GM12864 (cell line): ENCODE results near the gene ECE2.

Experiments used
- DNase-seq: peaks from one replicate; pipeline ENCODE4 v3.0.0-alpha.2; 2011; ENCODE audit warnings: low read depth
- H3K4me3 ChIP-seq: 2 replicates; pipeline ENCODE4 v1.5.1; 2011; ENCODE audit warnings: mild to moderate bottlenecking, low read depth, low read length, control low read depth
- TF ChIP-seq, protein P1 (sequence below): IDR thresholded peaks from 2 replicates; pipeline ENCODE4 v1.5.1; 2011; ENCODE audit warnings: low read depth, mild to moderate bottlenecking, moderate library complexity, low read length, control low read depth, inconsistent platforms; ENCODE audit errors: missing control alignments

Gene ECE2

DNA sequence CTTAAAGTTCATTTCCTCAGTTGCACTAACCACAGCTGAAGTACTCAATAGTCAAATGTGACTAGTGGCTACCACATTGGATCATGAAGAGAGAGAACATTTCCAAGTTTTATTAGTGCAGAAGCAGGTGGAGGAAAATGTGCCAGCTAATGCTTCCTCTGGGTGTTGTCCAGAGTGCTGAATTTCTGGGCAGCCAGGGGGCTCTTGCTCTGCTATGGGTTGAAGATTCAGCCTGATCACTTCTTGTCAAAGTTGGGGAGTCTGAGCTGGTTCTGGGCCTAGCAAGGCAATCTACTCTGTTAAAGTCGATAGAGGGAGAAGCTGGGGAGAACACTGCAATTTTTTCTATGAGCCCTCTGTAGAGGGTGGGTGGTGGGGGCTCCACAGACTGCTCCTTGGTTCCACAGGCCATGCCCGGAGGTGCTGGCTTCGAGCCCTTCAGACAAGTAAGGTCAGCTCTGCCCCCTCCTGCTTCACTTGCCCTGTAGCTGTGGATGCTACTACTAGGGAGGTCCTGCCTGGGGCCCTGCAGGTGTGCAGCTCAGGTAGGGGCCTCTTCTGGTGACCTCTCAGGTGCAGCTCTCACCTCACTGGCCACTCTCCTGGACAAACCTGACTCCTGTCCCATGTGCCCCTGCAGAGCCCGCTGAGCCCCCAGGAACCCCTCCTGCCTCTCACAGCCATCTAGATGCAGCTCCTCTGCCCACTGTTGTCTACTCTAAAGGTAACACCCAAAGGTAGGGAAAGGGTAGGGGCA lies 35.3 kb upstream of the ECE2 start:
- H3K4me3 ChIP-seq = no peak overlapping the region
- TF ChIP-seq, protein P1, sequence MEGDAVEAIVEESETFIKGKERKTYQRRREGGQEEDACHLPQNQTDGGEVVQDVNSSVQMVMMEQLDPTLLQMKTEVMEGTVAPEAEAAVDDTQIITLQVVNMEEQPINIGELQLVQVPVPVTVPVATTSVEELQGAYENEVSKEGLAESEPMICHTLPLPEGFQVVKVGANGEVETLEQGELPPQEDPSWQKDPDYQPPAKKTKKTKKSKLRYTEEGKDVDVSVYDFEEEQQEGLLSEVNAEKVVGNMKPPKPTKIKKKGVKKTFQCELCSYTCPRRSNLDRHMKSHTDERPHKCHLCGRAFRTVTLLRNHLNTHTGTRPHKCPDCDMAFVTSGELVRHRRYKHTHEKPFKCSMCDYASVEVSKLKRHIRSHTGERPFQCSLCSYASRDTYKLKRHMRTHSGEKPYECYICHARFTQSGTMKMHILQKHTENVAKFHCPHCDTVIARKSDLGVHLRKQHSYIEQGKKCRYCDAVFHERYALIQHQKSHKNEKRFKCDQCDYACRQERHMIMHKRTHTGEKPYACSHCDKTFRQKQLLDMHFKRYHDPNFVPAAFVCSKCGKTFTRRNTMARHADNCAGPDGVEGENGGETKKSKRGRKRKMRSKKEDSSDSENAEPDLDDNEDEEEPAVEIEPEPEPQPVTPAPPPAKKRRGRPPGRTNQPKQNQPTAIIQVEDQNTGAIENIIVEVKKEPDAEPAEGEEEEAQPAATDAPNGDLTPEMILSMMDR = no peak
- no peak for DNase-seq

DNA sequence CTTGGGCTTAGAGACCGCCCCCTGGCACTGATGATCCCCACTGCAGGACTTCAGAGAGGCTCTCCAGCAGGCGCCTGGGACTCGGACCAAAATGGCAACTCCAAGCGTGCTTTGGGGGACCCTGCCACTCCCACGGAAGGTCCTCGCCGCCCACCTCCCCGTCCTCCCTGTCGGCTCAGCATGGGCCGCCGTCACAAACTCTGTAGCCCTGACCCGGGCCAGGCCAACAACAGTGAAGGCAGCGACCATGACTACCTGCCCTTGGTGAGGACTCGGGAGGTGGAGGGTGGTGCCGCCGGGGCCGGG lies 34.7 kb upstream of the ECE2 start:
- TF ChIP-seq, protein P1 = no peak
- no peak overlapping the region for H3K4me3 ChIP-seq
- no peak for DNase-seq

DNA sequence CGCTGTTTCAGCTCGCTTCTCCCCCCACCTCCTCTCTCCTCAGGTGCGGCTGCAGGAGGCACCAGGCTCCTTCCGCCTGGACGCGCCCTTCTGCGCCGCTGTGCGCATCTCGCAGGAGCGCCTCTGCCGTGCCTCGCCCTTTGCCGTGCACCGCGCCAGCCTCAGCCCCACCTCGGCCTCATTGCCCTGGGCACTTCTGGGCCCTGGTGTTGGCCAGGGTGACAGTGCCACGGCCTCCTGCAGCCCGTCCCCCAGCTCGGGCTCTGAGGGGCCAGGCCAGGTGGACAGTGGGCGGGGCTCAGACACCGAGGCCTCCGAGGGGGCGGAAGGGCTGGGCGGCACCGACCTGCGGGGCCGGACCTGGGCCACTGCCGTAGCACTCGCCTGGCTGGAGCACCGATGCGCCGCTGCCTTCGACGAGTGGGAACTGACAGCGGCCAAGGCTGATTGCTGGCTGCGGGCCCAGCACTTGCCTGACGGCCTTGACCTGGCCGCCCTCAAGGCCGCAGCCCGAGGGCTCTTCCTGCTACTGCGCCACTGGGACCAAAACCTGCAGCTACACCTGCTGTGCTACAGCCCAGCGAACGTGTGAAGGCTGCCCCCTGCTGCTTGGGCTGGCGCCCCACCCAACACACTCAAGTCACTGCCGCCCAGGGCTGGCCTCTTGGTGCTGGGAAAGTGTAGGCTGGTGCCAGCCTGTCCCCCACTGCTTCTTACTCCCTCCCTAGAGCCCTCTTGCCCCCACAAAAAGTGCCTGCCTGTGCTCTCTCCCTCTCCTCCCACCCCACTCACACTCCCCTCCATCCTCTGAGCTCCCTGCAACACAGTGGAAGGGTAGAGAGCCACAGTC lies 34.1 kb upstream of the ECE2 start:
- no peak for DNase-seq
- TF ChIP-seq, protein P1 = peak; percentile 35
- H3K4me3 ChIP-seq = no peak overlapping the region

DNA sequence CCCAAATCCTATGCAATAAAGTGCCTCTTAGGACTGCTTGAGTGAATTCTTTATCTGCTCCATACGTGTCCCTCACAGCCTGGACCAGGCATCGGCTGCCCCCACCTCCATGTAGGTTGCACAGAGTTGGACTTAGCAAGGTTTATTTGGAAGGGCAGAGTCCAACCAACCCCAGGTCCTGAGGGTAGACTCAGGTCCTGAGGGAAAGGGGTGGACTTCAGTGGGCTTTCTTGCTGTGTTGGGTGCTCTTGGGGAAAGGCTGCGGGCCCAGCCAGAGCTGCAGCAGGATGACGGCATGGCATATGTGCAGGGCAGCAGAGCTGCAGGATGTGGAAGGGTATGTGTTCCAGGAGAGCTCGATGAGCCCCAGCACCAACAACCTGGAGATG lies 33.5 kb upstream of the ECE2 start:
- DNase-seq = no peak
- TF ChIP-seq, protein P1 = no peak

DNA sequence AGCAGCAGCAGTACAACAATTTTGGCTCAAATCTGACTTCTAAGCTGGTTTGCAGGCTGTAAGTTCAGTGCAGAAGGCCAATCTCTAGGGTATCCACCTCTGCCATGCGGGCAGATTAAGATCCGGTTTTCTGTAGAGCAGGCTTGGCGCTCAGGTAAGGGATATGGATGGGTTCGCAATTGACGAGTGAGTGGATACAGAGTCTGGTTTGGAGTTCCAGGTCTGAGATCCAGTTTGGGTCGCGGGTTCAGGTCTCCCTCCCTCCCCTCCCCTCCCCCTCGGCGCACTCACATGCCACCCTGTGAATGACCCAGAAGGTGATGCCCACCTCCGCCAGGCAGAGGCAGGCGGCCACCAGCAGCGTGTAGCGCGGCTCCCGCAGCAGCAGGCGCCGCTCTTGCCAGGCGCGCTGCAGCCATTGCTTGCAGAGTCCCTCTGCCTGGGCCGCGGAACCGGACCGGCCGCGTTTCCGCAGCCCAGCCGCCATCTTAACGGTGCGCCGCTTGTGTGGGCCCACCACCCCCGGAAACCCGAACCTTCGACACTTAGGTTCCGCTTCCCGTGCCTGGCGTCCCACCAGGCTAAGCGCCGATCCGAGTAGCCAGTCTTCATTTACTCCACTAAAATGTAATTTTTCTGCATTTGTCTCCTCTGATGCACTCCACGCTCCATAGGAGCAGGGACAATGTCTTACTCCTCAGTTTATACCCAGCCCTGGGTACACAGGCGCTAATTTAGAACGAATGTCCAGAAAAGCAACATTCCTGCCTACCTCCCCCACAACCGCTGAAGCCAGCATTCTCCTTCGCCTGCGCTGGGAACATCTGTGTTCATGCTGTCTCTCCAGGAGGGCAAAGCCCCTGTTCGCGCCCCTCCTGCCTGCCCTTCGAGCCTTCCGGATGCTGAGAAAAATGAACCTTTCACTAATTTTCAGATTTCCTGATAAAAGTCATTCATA lies 27.1 kb upstream of the ECE2 start, which contains the start of gene ALG3:
Gene ALG3 (minus strand): TSS at position 509 of the 958 bp plus-strand sequence. CDS start 22 bp downstream, at position 487.
- peak within 1 kb of the TSS; percentile 91 for H3K4me3 ChIP-seq
- TF ChIP-seq, protein P1 = no peak
- DNase-seq = peak; percentile 68

More for the DNA sequence above, 33.5 kb upstream of the ECE2 start:
- no peak overlapping the region for H3K4me3 ChIP-seq

DNA sequence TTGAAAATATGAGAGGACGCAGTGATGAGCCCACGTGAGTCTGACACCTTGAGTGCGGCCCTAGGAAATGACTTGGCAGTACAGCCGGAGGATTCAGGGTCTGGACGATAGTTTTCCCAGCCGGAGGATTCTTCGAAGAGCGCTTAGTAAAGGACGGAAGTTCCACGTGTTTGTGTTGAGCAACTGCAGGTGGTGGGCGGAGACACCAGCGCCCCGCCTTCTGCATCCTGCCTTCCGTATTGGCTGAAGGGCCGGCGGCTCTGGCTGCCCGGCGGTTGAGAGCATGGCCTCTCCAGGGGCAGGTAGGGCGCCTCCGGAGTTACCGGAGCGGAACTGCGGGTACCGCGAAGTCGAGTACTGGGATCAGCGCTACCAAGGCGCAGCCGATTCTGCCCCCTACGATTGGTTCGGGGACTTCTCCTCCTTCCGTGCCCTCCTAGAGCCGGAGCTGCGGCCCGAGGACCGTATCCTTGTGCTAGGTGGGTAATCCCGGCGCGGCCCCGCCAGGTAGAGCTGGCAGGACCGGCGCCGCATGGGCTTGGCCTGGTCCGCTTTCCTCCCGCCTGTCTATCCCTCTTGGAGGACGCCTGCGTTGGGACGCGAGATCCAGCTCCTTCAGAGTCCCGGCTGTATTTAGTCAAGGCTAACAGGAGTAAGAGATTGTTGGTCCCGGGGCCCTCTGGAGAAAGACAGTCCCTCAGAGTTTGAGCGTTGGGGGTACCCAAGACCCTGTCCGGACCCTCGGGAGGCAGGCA lies 26.2 kb upstream of the ECE2 start, which contains the start of gene EEF1AKMT4:
Gene EEF1AKMT4 (plus strand): TSS at position 261 of the 755 bp plus-strand sequence. CDS start 23 bp downstream, at position 284.
- TF ChIP-seq, protein P1 = peak; percentile 49
- peak within 1 kb of the TSS; percentile 91 for H3K4me3 ChIP-seq
- DNase-seq = peak; percentile 98
